ENCODE results near the gene RNF150.

DNA sequence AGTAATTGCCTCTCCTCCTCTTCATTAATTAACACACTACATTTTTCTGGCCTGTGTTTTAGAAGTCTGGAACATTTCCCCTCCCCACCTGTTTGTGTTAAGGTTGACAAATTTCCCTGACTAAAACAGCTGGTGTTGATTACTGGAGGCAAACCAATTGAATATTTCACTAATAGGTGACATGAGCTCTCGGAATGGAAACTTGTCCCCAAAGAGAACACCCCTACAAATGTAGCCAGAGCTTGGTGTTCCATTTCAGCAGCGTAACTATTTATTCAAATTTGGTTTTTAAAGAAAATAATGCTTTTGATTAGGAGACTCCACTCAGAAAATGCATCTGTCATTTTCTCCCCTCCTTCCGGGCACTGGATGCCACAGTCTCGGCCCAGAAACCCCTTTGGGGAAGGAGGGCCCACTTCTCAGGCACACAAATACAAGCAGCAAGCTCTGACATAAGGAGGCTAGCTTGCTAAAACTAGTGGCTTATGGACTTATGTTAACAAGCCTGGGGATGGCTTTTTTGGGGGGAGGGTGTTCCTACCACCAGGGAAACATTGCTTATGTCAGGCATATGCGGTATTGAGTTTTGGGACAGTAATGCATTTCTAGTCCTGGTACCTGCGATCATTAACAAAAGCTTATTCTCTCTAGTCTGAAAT is 2.2 kb downstream of the RNF150 start:
- TF ChIP-seq, protein P1, sequence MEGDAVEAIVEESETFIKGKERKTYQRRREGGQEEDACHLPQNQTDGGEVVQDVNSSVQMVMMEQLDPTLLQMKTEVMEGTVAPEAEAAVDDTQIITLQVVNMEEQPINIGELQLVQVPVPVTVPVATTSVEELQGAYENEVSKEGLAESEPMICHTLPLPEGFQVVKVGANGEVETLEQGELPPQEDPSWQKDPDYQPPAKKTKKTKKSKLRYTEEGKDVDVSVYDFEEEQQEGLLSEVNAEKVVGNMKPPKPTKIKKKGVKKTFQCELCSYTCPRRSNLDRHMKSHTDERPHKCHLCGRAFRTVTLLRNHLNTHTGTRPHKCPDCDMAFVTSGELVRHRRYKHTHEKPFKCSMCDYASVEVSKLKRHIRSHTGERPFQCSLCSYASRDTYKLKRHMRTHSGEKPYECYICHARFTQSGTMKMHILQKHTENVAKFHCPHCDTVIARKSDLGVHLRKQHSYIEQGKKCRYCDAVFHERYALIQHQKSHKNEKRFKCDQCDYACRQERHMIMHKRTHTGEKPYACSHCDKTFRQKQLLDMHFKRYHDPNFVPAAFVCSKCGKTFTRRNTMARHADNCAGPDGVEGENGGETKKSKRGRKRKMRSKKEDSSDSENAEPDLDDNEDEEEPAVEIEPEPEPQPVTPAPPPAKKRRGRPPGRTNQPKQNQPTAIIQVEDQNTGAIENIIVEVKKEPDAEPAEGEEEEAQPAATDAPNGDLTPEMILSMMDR (IDR thresholded peaks at IDR 0.05) = no peak
- no peak for TF ChIP-seq POLR2A (IDR thresholded peaks at IDR 0.05)

All from uterus (tissue), 2 donors.